GM10266 (cell line): Measurements from ENCODE around the gene TPM4.
"Not testable (repeated sequence)": the region's sequence is repeated elsewhere in the genome, so short reads cannot be mapped to it uniquely, and the experiment has no call there.

ENCODE experiments used
- DNase-seq: peaks from one replicate; pipeline ENCODE4 v3.0.0; 2012; ENCODE audit errors: extremely low spot score
- TF ChIP-seq, protein P1 (sequence below): IDR thresholded peaks from 2 replicates; pipeline ENCODE4 v1.5.1; 2012; ENCODE audit warnings: mild to moderate bottlenecking, low read depth; ENCODE audit not compliant: control insufficient read depth, insufficient read depth; ENCODE audit errors: missing control alignments

The TPM4 gene

DNA sequence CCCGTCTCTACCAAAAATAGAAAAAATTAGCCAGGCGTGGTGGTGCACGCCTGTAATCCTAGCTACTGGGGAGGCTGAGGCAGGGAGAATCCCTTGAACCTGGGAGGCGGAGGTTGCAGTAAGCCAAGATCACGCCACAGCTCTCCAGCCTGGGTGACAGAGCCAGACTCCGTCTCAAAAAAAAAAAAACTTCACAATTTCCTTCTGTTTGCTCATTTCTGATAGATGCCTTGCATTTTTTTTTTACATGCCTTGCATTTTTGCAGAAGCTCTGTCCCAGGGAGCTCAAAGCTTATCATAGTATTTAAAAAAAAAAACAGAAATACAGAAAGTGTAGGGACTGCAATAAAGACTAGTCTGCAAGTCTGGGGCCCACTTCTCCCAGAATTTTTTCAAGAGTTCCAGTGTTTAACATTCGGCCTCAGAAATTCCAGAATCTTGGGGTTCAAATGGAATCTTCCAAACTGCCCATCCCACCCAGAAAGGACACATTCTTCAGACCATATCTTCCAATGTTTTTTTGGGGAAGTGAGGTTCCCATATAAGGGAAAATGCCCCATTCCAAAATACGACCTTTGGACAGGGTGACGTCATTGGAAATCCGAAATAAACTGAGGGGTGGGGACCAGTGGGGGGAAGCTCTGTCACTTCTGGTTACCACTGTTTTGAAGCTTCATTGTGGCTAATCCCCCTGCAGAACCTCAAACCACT, 18.2 kb downstream of the TPM4 start:
- TF ChIP-seq, protein P1, sequence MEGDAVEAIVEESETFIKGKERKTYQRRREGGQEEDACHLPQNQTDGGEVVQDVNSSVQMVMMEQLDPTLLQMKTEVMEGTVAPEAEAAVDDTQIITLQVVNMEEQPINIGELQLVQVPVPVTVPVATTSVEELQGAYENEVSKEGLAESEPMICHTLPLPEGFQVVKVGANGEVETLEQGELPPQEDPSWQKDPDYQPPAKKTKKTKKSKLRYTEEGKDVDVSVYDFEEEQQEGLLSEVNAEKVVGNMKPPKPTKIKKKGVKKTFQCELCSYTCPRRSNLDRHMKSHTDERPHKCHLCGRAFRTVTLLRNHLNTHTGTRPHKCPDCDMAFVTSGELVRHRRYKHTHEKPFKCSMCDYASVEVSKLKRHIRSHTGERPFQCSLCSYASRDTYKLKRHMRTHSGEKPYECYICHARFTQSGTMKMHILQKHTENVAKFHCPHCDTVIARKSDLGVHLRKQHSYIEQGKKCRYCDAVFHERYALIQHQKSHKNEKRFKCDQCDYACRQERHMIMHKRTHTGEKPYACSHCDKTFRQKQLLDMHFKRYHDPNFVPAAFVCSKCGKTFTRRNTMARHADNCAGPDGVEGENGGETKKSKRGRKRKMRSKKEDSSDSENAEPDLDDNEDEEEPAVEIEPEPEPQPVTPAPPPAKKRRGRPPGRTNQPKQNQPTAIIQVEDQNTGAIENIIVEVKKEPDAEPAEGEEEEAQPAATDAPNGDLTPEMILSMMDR: no peak
- no peak for DNase-seq

DNA sequence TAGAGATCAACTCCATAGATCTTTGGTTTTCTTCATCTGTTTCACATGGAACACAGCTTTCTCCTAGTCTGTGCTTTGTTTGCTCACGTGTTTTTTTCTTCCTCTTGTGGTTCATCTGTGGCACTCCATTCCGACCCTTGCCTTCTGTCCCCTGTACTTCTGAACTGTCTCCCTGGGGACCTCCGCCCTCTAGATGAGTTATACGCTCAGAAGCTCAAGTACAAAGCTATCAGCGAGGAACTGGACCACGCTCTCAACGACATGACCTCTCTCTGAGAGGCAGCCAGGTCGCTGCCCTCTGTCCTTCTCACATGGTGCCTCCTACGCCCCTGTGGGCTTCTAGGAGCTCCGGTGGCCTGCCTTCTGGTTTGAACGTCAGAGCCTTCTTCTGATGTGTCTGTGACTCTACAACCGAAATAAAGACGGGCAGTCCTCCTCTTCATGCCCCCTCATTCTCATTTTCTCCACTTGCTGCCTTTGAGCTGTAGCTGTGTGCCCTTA, 18.8 kb downstream of the TPM4 start:
- TF ChIP-seq, protein P1: no peak

GRCh38 chr19:16096280-16096855, 20.1 kb downstream of the TPM4 start:
- TF ChIP-seq, protein P1: no peak
- no peak for DNase-seq

More for the DNA sequence above, 18.8 kb downstream of the TPM4 start:
- DNase-seq: no peak

DNA sequence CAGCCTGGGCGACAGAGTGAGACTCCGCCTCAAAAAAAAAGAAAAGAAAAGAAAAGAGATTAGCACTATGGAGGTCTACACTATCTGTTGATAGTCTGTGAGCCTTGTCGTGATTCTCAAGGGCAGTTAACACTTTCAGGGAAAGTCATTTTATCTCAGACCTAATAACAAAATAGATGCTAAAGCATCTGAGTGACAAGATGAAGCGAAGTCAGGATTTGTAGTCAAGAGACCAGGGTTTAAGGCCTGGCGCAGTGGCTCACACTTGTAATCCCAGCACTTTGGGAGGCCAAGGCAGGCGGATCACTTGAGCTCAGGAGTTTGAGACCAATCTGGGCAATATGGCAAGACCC, 22.1 kb downstream of the TPM4 start:
- TF ChIP-seq, protein P1: no peak

GRCh38 chr19:16098821-16099220, 22.5 kb downstream of the TPM4 start:
- DNase-seq: no peak
- TF ChIP-seq, protein P1: no peak

More for the DNA sequence above, 22.1 kb downstream of the TPM4 start:
- DNase-seq: no peak

- DNase-seq: not testable (repeated sequence)
These were observed 23.1 kb downstream of the TPM4 start for GRCh38 chr19:16099314-16099965.

DNA sequence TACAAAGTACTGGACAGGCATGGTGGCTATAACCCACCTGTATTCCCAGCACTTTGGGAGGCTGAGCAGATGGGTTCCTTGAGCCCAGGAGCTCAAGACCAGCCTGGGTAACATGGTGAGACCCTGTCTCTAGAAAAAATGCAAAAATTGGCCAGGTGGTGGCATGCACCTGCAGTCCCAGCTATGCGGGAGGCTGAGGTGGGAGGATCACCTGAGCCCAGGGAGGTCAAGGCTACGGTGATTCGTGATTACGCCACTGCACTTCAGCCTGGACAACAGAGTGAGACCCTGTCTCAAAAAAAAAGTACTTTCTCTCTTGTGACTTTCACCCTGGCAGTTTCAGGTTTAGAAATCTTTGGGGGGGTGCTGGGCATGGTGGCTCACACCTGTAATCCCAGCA, 24.2 kb downstream of the TPM4 start:
- TF ChIP-seq, protein P1: no peak

More for the DNA sequence above, 24.2 kb downstream of the TPM4 start:
- DNase-seq: no peak
